Transverse colon (tissue), 4 donors: ENCODE results near the gene GGN.

Experiments used
- CTCF ChIP-seq, 5 experiments: fragments of 200-600 bp in 3 of 5; fragments of 450-650 bp in 2 of 5; sonication (generic) in 3 of 5; IDR thresholded peaks; 1 replicate in 2 of 5; 2 replicates in 3 of 5; pipeline ENCODE4 v1.5.1; 2016 to 2017; ENCODE audit warnings: antibody characterized with exemption in 5 of 5, inconsistent platforms in 3 of 5, mild to moderate bottlenecking in 2 of 5, moderate library complexity in 1 of 5
- POLR2AphosphoS5 ChIP-seq, 3 donors: sonication (generic); formaldehyde crosslinking; IDR thresholded peaks; one replicate each; pipeline ENCODE4 v1.6.1; 2016; ENCODE audit warnings: antibody characterized with exemption in 3 of 3

GRCh38 chr19:38359242-38360021 is 28.4 kb downstream of the GGN start:
- TF ChIP-seq CTCF (IDR thresholded peaks at IDR 0.05) (no peak), POLR2AphosphoS5 (IDR thresholded peaks at IDR 0.05) (no peak)
